Measurements from ENCODE around the gene COX18. TPM values are rescaled to one million over a fixed set of nuclear protein-coding genes. Genes with fewer than 3 reads are reported as not detected.

The COX18 gene
- total and polyA plus RNA-seq, 3 donors from 2014 or later, result 16.9 to 38.0 (median 32.7) TPM

GRCh38 chr4:73087871-73088270 is 18.4 kb upstream of the COX18 start:
- Histone ChIP-seq H3K9me3 (no peaks in the 10 kb centered on the region), H3K4me3 (no peak overlapping the region), H3K27ac (no peak overlapping the region), H3K27me3 (no peaks in the 10 kb centered on the region), H3K4me1 (no peaks in the 10 kb centered on the region), H3K36me3 (ENCODE audit: low read depth, missing control alignments) (no peaks in the 10 kb centered on the region)
- no peak for DNase-seq
- no peak for TF ChIP-seq CTCF (IDR thresholded peaks at IDR 0.05)
- no peak for TF ChIP-seq POLR2A (IDR thresholded peaks at IDR 0.05)
- intact Hi-C loops (cut with DNase I; ENCODE audit: low total_unique reads), result no loop called here

GRCh38 chr4:73086095-73086868 is 16.8 kb upstream of the COX18 start:
- no peaks in the 10 kb centered on the region for H3K9me3 ChIP-seq
- H3K4me1 ChIP-seq, result no peaks in the 10 kb centered on the region
- no peak for DNase-seq
- no peaks in the 10 kb centered on the region for H3K36me3 ChIP-seq (ENCODE audit: low read depth, missing control alignments)
- TF ChIP-seq POLR2A (IDR thresholded peaks at IDR 0.05) (no peak), CTCF (IDR thresholded peaks at IDR 0.05) (no peak)
- H3K4me3 ChIP-seq, result no peak overlapping the region
- WGBS, 2 donors, result 55 to 57% methylated on average over 6 of the region's 6 CpGs
- H3K27ac ChIP-seq, result no peak overlapping the region
- intact Hi-C loops (cut with DNase I; ENCODE audit: low total_unique reads), result no loop called here
- no peaks in the 10 kb centered on the region for H3K27me3 ChIP-seq

- DNase-seq, result peak; percentile 81
- intact Hi-C loops (cut with DNase I; ENCODE audit: low total_unique reads), result no loop called here
- Histone ChIP-seq H3K9me3 (no peaks in the 10 kb centered on the region), H3K36me3 (ENCODE audit: low read depth, missing control alignments) (no peaks in the 10 kb centered on the region), H3K4me3 (no peak overlapping the region), H3K27ac (peak overlapping the region in 1 of 2 donors; percentile 51), H3K27me3 (no peaks in the 10 kb centered on the region), H3K4me1 (no peaks in the 10 kb centered on the region)
- 61 to 63% methylated on average over 3 of the region's 3 CpGs for WGBS, 2 donors
- TF ChIP-seq CTCF (IDR thresholded peaks at IDR 0.05) (no peak), POLR2A (IDR thresholded peaks at IDR 0.05) (no peak)
These were observed 11.3 kb upstream of the COX18 start for GRCh38 chr4:73080789-73081188.

DNA sequence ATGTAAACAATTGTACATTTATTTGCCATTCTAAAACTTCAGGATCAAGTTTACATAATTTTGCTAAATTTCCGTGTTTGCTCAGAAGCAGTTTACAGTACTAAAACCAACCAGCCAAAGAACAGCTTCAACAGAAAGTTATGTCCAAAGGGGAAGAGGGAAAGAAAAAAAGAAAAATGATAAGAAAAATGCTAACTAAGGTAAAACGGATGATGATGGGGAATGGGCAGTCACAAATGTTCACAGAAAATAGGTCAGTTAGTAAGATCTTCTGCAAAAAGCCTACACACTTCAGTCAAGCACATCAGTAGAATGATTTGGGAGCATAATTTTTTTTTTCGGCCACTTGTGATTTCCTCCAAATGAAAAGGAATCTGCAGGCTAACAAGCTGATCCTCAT is 6.3 kb upstream of the COX18 start:
- H3K36me3 ChIP-seq (ENCODE audit: low read depth, missing control alignments), result no peaks in the 10 kb centered on the region
- no peaks in the 10 kb centered on the region for H3K9me3 ChIP-seq
- H3K27me3 ChIP-seq, result no peaks in the 10 kb centered on the region
- 87 to 88% methylated on average over 3 of the region's 3 CpGs for WGBS, 2 donors
- no peaks in the 10 kb centered on the region for H3K4me1 ChIP-seq
- intact Hi-C loops (cut with DNase I; ENCODE audit: low total_unique reads), result no loop called here
- no peak overlapping the region for H3K4me3 ChIP-seq
- DNase-seq, result no peak
- TF ChIP-seq CTCF (IDR thresholded peaks at IDR 0.05) (no peak), POLR2A (IDR thresholded peaks at IDR 0.05) (no peak)
- no peak overlapping the region for H3K27ac ChIP-seq

DNA sequence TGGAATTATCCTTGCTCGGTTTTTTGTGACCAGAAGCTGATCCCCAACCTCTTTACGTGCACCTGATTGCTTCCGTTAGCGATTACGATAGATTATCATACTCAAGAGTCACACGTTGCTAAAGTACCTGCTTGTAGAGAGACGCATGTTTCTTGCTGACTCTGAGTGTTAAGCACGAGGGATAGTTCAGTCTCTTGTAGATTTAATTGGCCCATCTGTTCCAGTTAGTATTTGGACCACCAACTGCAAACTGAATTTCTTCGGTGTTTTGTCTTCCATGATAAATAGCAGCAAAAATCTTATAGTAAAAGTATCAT is 516 bp upstream of the COX18 start:
- Histone ChIP-seq H3K4me3 (peak overlapping the region; percentile 91 to 93), H3K27ac (peak overlapping the region; percentile 87 to 89), H3K4me1 (peaks cover 20% of the 10 kb centered on the region), H3K27me3 (no peaks in the 10 kb centered on the region), H3K36me3 (ENCODE audit: low read depth, missing control alignments) (no peaks in the 10 kb centered on the region), H3K9me3 (no peaks in the 10 kb centered on the region)
- no peak for DNase-seq
- intact Hi-C loops (cut with DNase I; ENCODE audit: low total_unique reads), result no loop called here
- WGBS, 2 donors, result 2% methylated on average over 9 of the region's 9 CpGs
- TF ChIP-seq POLR2A (IDR thresholded peaks at IDR 0.05) (no peak), CTCF (IDR thresholded peaks at IDR 0.05) (no peak)
